Measurements from ENCODE around the gene GMPR2.

- TF ChIP-seq POLR2A (IDR thresholded peaks at IDR 0.05) = no peak
- TF ChIP-seq CTCF (IDR thresholded peaks at IDR 0.05) = no peak
- TF ChIP-seq EP300 (IDR thresholded peaks at IDR 0.05) = no peak
These were observed 34.8 kb downstream of the GMPR2 start for GRCh38 chr14:24267516-24267915.

Measured in suprapubic skin (tissue), 3 donors.